Measurements from ENCODE around the gene BRMS1L. TPM values are rescaled to one million over a fixed set of nuclear protein-coding genes. Genes with fewer than 3 reads are reported as not detected.

Gene BRMS1L
- total RNA-seq, 2 donors from 2014 or later, result 3.4 to 3.8 TPM

DNA sequence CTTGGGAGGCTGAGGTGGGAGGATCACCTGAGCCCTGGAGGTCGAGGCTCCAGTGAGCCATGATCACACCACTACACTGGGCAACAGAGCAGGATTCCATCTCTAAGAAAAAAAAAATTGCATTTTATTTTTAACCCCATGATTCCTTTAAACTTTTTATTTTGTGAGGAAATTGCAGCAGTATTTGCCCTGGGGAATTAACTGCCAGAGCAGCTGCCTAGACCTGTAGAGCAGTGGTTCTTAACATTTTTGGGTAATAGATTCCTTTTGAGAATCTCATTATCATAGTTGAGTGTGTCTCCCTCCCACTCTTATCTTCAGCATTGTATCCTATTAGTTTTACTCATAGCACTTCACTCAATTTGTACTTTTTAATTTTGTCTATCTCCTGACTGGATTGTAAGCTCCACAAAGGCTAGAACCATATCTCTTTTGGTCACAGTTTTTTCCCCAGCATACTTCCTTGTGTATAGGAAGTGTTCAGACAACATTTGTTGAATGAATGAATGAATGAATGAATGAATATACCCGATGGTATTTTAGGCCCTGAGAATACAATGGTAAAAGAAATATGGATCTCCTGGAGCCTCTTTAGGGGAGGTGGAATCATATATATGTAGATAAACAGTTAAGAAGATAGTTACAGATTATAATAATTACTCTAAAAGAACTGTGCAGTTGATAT is 40.6 kb downstream of the BRMS1L start:
- no peaks in the 10 kb centered on the region for H3K36me3 ChIP-seq
- DNase-seq, result no peak
- H3K4me1 ChIP-seq, result no peaks in the 10 kb centered on the region

DNA sequence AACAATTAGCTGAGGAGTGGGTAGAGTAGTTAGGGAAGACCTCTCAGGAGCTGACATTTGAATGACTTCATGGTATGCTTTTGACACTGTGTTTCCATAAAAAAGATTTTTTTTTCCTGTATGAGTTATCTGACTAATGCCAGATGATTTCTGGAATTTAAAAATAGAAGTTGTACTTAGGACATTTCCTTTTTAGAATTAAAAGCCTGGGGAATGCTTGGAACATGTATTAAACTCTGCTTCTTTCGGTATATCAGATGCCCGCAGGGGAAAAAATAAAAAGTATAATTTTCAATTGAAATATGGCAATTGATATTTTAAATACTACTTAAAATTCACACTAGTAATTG is 41.1 kb downstream of the BRMS1L start:
- Histone ChIP-seq H3K4me1 (no peaks in the 10 kb centered on the region), H3K27ac (no peak overlapping the region), H3K4me3 (no peak overlapping the region), H3K27me3 (no peaks in the 10 kb centered on the region), H3K36me3 (no peaks in the 10 kb centered on the region), H3K9me3 (no peaks in the 10 kb centered on the region), H3K9ac (ENCODE audit: low read depth in 2 of 2, low read length in 2 of 2) (no peak overlapping the region)
- no peak for DNase-seq
- TF ChIP-seq, protein P1, sequence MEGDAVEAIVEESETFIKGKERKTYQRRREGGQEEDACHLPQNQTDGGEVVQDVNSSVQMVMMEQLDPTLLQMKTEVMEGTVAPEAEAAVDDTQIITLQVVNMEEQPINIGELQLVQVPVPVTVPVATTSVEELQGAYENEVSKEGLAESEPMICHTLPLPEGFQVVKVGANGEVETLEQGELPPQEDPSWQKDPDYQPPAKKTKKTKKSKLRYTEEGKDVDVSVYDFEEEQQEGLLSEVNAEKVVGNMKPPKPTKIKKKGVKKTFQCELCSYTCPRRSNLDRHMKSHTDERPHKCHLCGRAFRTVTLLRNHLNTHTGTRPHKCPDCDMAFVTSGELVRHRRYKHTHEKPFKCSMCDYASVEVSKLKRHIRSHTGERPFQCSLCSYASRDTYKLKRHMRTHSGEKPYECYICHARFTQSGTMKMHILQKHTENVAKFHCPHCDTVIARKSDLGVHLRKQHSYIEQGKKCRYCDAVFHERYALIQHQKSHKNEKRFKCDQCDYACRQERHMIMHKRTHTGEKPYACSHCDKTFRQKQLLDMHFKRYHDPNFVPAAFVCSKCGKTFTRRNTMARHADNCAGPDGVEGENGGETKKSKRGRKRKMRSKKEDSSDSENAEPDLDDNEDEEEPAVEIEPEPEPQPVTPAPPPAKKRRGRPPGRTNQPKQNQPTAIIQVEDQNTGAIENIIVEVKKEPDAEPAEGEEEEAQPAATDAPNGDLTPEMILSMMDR (IDR thresholded peaks at IDR 0.05), result no peak
- intact Hi-C loops (cut with DNase I), result no loop called here

More for the DNA sequence above, 40.6 kb downstream of the BRMS1L start:
- no peak overlapping the region for H3K27ac ChIP-seq
- H3K9ac ChIP-seq (ENCODE audit: low read depth in 2 of 2, low read length in 2 of 2), result no peak overlapping the region
- H3K9me3 ChIP-seq, result no peaks in the 10 kb centered on the region
- intact Hi-C loops (cut with DNase I), result no loop called here
- TF ChIP-seq, protein P1 (IDR thresholded peaks at IDR 0.05), result no peak
- no peaks in the 10 kb centered on the region for H3K27me3 ChIP-seq
- no peak overlapping the region for H3K4me3 ChIP-seq

DNA sequence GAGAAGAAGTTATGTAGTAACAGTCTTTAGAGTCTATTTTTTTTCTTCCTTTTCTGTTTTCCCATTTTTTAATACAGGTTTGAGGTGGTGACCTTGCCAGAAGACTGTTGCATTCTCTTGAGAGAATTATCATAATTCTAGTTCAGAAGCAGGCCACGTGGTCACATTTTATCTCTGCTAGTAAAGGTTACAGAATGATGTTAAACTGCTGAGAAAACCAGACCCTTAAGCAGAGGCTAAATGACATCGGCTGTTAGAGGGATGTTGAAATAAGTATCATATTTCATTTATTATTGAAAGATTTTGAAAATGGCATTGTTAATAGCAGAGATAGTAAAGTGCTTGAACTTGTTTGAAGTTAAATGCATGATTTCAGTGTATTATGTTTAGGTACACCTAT is 49.2 kb downstream of the BRMS1L start:
- intact Hi-C loops (cut with DNase I), result no loop called here
- H3K27me3 ChIP-seq, result no peaks in the 10 kb centered on the region

DNA sequence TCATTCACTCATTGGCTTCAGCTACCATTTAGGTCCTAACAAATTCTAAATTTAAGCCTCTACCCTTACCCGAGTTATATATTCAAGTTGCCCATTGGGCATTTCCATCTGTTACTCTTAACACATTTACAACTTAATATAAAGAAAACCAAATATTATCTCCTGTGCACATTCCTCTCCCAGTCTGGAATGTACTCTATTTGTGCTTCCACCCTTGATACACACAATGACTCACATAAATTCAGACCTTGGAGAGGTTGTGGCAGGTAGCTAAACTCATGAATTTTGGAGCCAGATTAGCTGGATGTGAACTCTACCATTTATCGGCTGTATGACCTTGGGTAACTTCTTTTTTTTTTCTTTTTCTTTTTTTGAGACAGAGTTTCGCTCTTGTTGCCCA is 51.1 kb downstream of the BRMS1L start:
- DNase-seq, result no peak
- Histone ChIP-seq H3K36me3 (no peaks in the 10 kb centered on the region), H3K4me3 (no peak overlapping the region), H3K9me3 (no peaks in the 10 kb centered on the region), H3K27ac (no peak overlapping the region), H3K27me3 (no peaks in the 10 kb centered on the region), H3K4me1 (peaks cover 4% of the 10 kb centered on the region), H3K9ac (ENCODE audit: low read depth in 2 of 2, low read length in 2 of 2) (no peak overlapping the region)
- intact Hi-C loops (cut with DNase I), result no loop called here
- TF ChIP-seq, protein P1 (IDR thresholded peaks at IDR 0.05), result no peak

More for the DNA sequence above, 49.2 kb downstream of the BRMS1L start:
- TF ChIP-seq, protein P1 (IDR thresholded peaks at IDR 0.05), result no peak
- Histone ChIP-seq H3K4me3 (no peak overlapping the region), H3K9me3 (no peaks in the 10 kb centered on the region), H3K27ac (no peak overlapping the region), H3K9ac (ENCODE audit: low read depth in 2 of 2, low read length in 2 of 2) (no peak overlapping the region), H3K4me1 (peaks cover 4% of the 10 kb centered on the region), H3K36me3 (no peaks in the 10 kb centered on the region)
- DNase-seq, result no peak

DNA sequence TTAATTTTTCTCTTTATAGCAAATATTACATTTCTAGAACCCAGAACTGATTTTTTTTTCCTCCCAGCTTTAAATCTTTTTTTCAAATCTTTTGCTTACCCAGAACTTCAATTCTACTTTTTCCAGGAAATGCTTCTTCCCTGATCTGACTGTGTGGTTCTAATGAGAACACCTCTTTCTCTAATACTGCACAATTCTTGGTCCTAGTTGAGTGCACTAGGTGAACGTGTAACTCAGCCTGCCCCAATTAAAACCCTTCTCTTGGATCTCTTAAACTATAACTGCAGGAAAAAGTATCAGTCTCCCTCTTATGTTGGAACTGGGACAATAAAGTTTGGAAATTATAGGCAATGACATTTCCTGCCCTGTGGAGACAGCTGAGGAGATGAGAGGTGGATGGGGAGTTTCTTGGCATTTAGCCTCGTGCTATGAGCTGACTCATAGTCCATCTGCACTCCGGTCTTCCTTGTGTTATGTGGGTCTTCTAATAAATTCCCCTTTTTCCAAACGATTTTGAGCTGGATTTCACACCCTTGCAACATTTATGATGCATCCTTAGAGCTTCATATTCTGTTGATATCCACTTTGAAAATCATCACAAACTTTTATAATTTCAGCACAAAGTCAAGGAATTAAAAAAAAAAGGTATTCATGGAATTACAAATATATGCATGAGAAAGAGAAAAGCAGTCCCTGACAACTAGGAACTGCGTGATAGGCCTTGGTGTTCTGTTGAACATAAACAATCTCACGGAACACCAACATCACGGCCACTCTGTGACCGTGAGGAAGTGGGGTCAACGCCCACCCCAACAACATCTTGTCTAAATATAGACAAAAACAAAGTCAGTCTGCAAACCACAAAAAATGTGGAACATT is 52.4 kb downstream of the BRMS1L start:
- Histone ChIP-seq H3K9me3 (no peaks in the 10 kb centered on the region), H3K27ac (no peak overlapping the region), H3K4me1 (peaks cover 4% of the 10 kb centered on the region), H3K9ac (ENCODE audit: low read depth in 2 of 2, low read length in 2 of 2) (no peak overlapping the region), H3K36me3 (no peaks in the 10 kb centered on the region), H3K4me3 (no peak overlapping the region), H3K27me3 (no peaks in the 10 kb centered on the region)
- DNase-seq, result peak; percentile 71
- TF ChIP-seq, protein P1 (IDR thresholded peaks at IDR 0.05), result no peak
- intact Hi-C loops (cut with DNase I), result no loop called here

Measured in colonic mucosa (tissue), 4 donors.